NB4 (cell line): Measurements from ENCODE around the gene KDM4D.

Experiments used
- CTCF ChIP-seq: IDR thresholded peaks from one replicate; pipeline ENCODE4 v1.5.1; 2012; ENCODE audit warnings: low read depth, low read length
- MAX ChIP-seq: IDR thresholded peaks from 2 replicates; pipeline ENCODE4 v1.6.1; 2011; ENCODE audit warnings: low read depth, low read length
- MYC ChIP-seq: IDR thresholded peaks from 2 replicates; pipeline ENCODE4 v1.6.1; 2011; ENCODE audit warnings: low read depth, low read length
- POLR2A ChIP-seq: IDR thresholded peaks from 2 replicates; pipeline ENCODE4 v1.6.1; 2011; ENCODE audit warnings: mild to moderate bottlenecking; ENCODE audit not compliant: insufficient read length; ENCODE audit errors: extremely low read depth

- TF ChIP-seq CTCF, result no peak
- no peak for TF ChIP-seq POLR2A
- no peak for TF ChIP-seq MYC
- no peak for TF ChIP-seq MAX
Measured at GRCh38 chr11:94932503-94932902, 41.0 kb upstream of the KDM4D start.
